Activated T-helper 9 cell treated with anti-CD3 and anti-CD28 coated beads, Interleukin-2, amount 50 U/mL, for 16 hours (primary cell): ENCODE data around the gene GNAS-AS1.

ENCODE experiments used
- DNase-seq: peaks from one replicate; pipeline ENCODE4 v3.0.0-alpha.2; 2020; ENCODE audit warnings: low read depth

The GNAS-AS1 gene

DNA sequence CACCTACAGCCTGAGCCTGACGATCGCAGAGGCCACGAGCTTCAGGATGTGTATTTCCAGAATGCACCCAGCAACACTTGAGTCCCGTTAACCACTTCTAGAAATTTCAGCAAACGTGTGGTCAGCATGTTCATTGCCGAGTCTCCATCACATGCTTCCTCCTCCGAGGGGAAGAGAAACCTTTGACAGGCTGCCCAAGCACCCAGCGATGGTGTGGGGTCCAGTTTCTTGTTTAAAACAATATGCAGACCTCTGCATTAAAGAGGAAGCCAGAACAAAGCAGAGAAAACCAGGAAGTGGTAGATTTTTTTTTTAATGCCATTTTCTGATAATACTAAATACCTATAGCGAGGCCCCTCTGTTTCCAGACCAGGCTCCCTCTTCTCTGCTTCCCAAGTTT lies 71.9 kb downstream of the GNAS-AS1 start:
- DNase-seq = no peak

DNA sequence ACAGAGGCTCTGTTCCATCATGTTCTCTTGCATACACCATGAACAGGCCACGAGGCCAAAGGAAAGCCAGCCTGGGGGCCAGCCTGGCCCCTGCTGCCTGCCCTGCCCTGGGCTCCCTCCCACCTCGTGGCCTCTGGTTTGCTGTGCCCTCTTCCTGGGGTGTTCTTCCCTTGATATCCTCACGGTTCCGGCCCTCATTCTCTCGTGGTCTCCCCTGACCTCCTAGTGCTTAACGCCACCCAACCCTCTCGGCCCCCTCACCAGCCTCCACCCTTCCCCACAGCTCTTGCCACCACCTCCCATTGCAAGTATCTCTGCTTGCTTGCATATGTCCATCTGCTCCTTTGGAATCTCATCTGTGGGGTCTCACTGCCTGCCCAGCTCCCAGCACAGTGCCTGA lies 73.0 kb downstream of the GNAS-AS1 start:
- no peak for DNase-seq

- no peak for DNase-seq
Observed at GRCh38 chr20:58776109-58776508, 74.6 kb downstream of the GNAS-AS1 start.

- DNase-seq = no peak
Observed at GRCh38 chr20:58775371-58775770, 75.3 kb downstream of the GNAS-AS1 start.

DNA sequence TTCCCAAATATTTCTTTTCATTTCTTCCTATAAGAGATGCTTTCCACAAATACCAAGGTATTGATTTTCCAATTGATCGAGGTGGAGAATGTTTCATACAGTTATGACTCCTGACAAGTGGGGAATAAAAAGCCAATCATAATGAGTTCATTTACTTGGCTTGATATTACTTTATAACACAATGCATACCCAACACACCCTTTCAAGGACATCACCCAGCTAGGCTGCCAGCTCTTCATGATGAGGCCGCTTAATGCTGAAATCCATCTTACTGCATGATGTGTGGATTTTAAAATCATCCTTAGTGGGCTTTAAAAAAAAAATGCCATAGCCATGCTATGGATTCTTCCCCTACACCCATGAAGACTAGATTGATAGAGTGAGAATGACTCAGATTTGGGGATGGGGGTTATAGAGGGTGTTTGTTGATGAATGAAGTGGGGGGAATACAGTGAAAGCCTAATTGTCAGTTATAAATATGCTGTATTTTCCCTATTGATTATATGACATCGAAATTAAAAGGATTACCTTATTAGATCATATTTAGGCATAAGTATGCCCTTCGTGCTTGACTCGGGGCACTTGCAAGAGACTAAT lies 75.9 kb downstream of the GNAS-AS1 start:
- DNase-seq = no peak

- DNase-seq = no peak
Observed at GRCh38 chr20:58774214-58774613, 76.5 kb downstream of the GNAS-AS1 start.

- no peak for DNase-seq
Observed at GRCh38 chr20:58772786-58773185, 77.9 kb downstream of the GNAS-AS1 start.
